K562 (cell line): Measurements from ENCODE around the gene RIT1. TPM values are rescaled to one million over a fixed set of nuclear protein-coding genes. Genes with fewer than 3 reads are reported as not detected.

ENCODE experiments used
- ARID4B ChIP-seq: sonication (generic); formaldehyde crosslinking; IDR thresholded peaks from 2 replicates; pipeline ENCODE4 v1.8.0; 2022; ENCODE audit warnings: mild to moderate bottlenecking, missing genetic modification reagents
- BCOR ChIP-seq: fragments of 450-650 bp; IDR thresholded peaks from 2 replicates; pipeline ENCODE4 v1.6.1; 2016
- BRD9 ChIP-seq: fragments of 450-650 bp; IDR thresholded peaks from 2 replicates; pipeline ENCODE4 v1.6.1; 2018; ENCODE audit warnings: low read depth; ENCODE audit not compliant: partially characterized antibody
- EP400 ChIP-seq: fragments of 450-650 bp; IDR thresholded peaks from 2 replicates; pipeline ENCODE4 v1.6.1; 2017; ENCODE audit warnings: antibody characterized with exemption, mild to moderate bottlenecking, moderate library complexity
- FOXP1 ChIP-seq: sonication (generic); formaldehyde crosslinking; IDR thresholded peaks from 2 replicates; pipeline ENCODE4 v1.8.0; 2022; ENCODE audit warnings: mild to moderate bottlenecking, missing genetic modification reagents
- JUN ChIP-seq, 2 experiments: sonication (generic) in 1 of 2; formaldehyde crosslinking in 1 of 2; IDR thresholded peaks; 2 replicates each; pipeline versions ENCODE4 v1.6.1 to v1.8.0; 2012 to 2022; ENCODE audit warnings: borderline replicate concordance in 2 of 2, mild to moderate bottlenecking in 2 of 2, improper control_type of control experiment in 1 of 2, low read depth in 1 of 2, low read length in 1 of 2, missing genetic modification reagents in 1 of 2
- NBN ChIP-seq: fragments of 450-650 bp; IDR thresholded peaks from 2 replicates; pipeline ENCODE4 v1.6.1; 2016; ENCODE audit warnings: low read depth, mild to moderate bottlenecking
- NKRF ChIP-seq: fragments of 450-650 bp; IDR thresholded peaks from 2 replicates; pipeline ENCODE4 v1.6.1; 2016; ENCODE audit warnings: borderline replicate concordance
- PHF8 ChIP-seq: fragments of 200-600 bp; sonication (generic); IDR thresholded peaks from 2 replicates; pipeline ENCODE4 v1.6.1; 2012; ENCODE audit warnings: mixed run types, mild to moderate bottlenecking, inconsistent platforms, low read length, moderate library complexity, borderline replicate concordance
- SMARCA5 ChIP-seq: fragments of 450-650 bp; IDR thresholded peaks from 2 replicates; pipeline ENCODE4 v1.6.1; 2016
- SMARCC2 ChIP-seq: fragments of 450-650 bp; IDR thresholded peaks from 2 replicates; pipeline ENCODE4 v1.6.1; 2017; ENCODE audit warnings: antibody characterized with exemption, moderate library complexity, mild to moderate bottlenecking, low read depth
- SNRNP70 ChIP-seq: fragments of 200-400 bp; formaldehyde crosslinking; optimal IDR thresholded peaks from 2 replicates; pipeline ENCODE3; 2017; ENCODE audit warnings: low read depth, low read length
- ZBTB26 ChIP-seq: fragments of 450-650 bp; formaldehyde crosslinking; IDR thresholded peaks from 2 replicates; pipeline ENCODE4 v1.4.0; 2022; ENCODE audit warnings: missing genetic modification characterization
- ZBTB9 ChIP-seq: fragments of 450-650 bp; formaldehyde crosslinking; IDR thresholded peaks from 2 replicates; pipeline ENCODE4 v1.4.0; 2020; ENCODE audit warnings: mild to moderate bottlenecking, moderate library complexity
- ZEB2 ChIP-seq: fragments of 450-650 bp; IDR thresholded peaks from 2 replicates; pipeline ENCODE4 v1.6.1; 2016
- ZKSCAN8 ChIP-seq: fragments of 200-800 bp; sonication (Bioruptor generic); IDR thresholded peaks from 2 replicates; pipeline ENCODE4 v1.6.1; 2016; ENCODE audit warnings: missing genetic modification characterization, missing compliant biosample characterization
- ZNF384 ChIP-seq: IDR thresholded peaks from 2 replicates; pipeline ENCODE4 v1.6.1; 2012; ENCODE audit warnings: low read depth, low read length, improper control_type of control experiment
- ZNF408 ChIP-seq: fragments of 250-450 bp; sonication (Bioruptor Pico); IDR thresholded peaks from 2 replicates; pipeline ENCODE4 v1.4.0; 2020; ENCODE audit warnings: low read depth, mild to moderate bottlenecking, moderate library complexity
- ZNF766 ChIP-seq: fragments of 200-800 bp; sonication (Bioruptor generic); conservative IDR thresholded peaks from 2 replicates; pipeline ENCODE4 v1.6.1; 2016; ENCODE audit warnings: missing genetic modification characterization, missing compliant biosample characterization
- polyA plus RNA-seq, 8 experiments: library from polyadenylated mRNA; depleted of rRNA in 4 of 8; stranded (reverse) in 5 of 8; unstranded in 3 of 8; fragments of >200 nt; fragmentation: Nextera tagmentation in 2 of 8; fragmentation: Illumina TruSeq in 1 of 8; extraction: Ambion mirVana in 2 of 8; extraction: Trizol in 1 of 8; gene quantifications; 2 replicates each; pipeline versions ENCODE4 v1.2.1 to v1.2.3, GENCODE V29; 2011 to 2014; ENCODE audit warnings: inconsistent platforms in 1 of 8, missing spikeins in 1 of 8
- total RNA-seq, 7 experiments: library from RNA; depleted of rRNA in 6 of 7; stranded (reverse); fragments of >200 nt in 6 of 7; fragmentation: Illumina TruSeq in 2 of 7; extraction: Trizol in 2 of 7; gene quantifications; 2 replicates each; pipeline versions ENCODE4 v1.2.1 to v1.2.3, GENCODE V29; 2011 to 2021; ENCODE audit warnings: low replicate concordance in 1 of 7

Gene RIT1
- total and polyA plus RNA-seq, 9 of the 15 experiments (the other 6 are each of a cell fraction or from before 2014, with no cell fraction given): 13.5 to 57.6 (median 22.9) TPM

- TF ChIP-seq ARID4B (CRISPR knock-in tag): 0 out of 2 replicates have a peak, but pooled peaks have one; percentile 36
- TF ChIP-seq ZBTB9 (CRISPR knock-in tag): no peak
- TF ChIP-seq JUN (IDR thresholded peaks at IDR 0.05; ENCODE audit: borderline replicate concordance, low read depth, low read length): no peak
- TF ChIP-seq JUN (CRISPR knock-in tag; IDR thresholded peaks at IDR 0.05; ENCODE audit: borderline replicate concordance): 0 out of 2 replicates have a peak, but pooled peaks have one; percentile 44
- TF ChIP-seq ZEB2: no peak
- peak; percentile 90 for TF ChIP-seq BCOR
- TF ChIP-seq SMARCA5: peak; percentile 45; the same call in 1 of the 2 replicates
- peak; percentile 5; the same call in 1 of the 2 replicates for TF ChIP-seq EP400
- no peak for TF ChIP-seq SNRNP70
- peak; percentile 47 for TF ChIP-seq BRD9
- TF ChIP-seq SMARCC2: peak; percentile 39; the same call in 1 of the 2 replicates
- peak; percentile 30 for TF ChIP-seq ZNF384
- TF ChIP-seq PHF8: peak; percentile 30; the same call in 1 of the 2 replicates
- 0 out of 2 replicates have a peak, but pooled peaks have one; percentile 15 for TF ChIP-seq ZKSCAN8 (CRISPR knock-in tag)
- TF ChIP-seq ZNF766 (CRISPR knock-in tag): peak; percentile 69; the same call in 1 of the 2 replicates
- 0 out of 2 replicates have a peak, but pooled peaks have one; percentile 54 for TF ChIP-seq NKRF
- TF ChIP-seq ZBTB26: no peak
- no peak for TF ChIP-seq FOXP1 (CRISPR knock-in tag)
- no peak for TF ChIP-seq ZNF408 (CRISPR knock-in tag)
- peak; percentile 48; the same call in 1 of the 2 replicates for TF ChIP-seq NBN
Measured at GRCh38 chr1:155858800-155859233, 52.3 kb downstream of the RIT1 start (continued).
